IMR-90 (cell line): ENCODE results near the gene TOR4A. TPM values are rescaled to one million over a fixed set of nuclear protein-coding genes. Genes with fewer than 3 reads are reported as not detected.

ENCODE experiments used
- ATAC-seq: fragments of 200-7000 bp; cut with Tn5 transposase; 2 replicates; pipeline ENCODE4 v1.9.1; 2020; ENCODE audit warnings: low read depth, mild to moderate bottlenecking, moderate library complexity
- BruUV-seq: library from RNA; stranded (reverse); fragments of 400-500 nt; replicated peaks from 2 replicates; lab custom pipeline; 2021; lab: Mats Ljungman, UMichigan
- CTCF ChIA-PET: fragments of 300-600 bp; formaldehyde crosslinking; extraction: SDS; loops from one replicate; lab custom pipeline; 2021; ENCODE audit warnings: antibody characterized with exemption; lab: Yijun Ruan, JAX
- POLR2A ChIA-PET: fragments of 300-600 bp; sonication (Branson Sonifier 250); formaldehyde crosslinking; loops from one replicate; lab custom pipeline; 2022; ENCODE audit warnings: antibody characterized with exemption; ENCODE audit not compliant: unreplicated experiment; lab: Charles Lee
- DNase-seq: peaks from one replicate; pipeline ENCODE4 v3.0.0; 2013
- H2AFZ ChIP-seq: replicated peaks from 2 replicates; pipeline ENCODE3; 2013; ENCODE audit warnings: low read length, mild to moderate bottlenecking; ENCODE audit not compliant: poor library complexity
- H2AK5ac ChIP-seq: 2 replicates; pipeline ENCODE4 v1.6.1; 2013; ENCODE audit warnings: low read depth, low read length, inconsistent platforms
- H2AK9ac ChIP-seq: replicated peaks from 2 replicates; pipeline ENCODE3; 2013; ENCODE audit warnings: mild to moderate bottlenecking, low read depth, low read length, moderate library complexity; ENCODE audit not compliant: poor library complexity
- H2BK120ac ChIP-seq: 2 replicates; pipeline ENCODE4 v1.6.1; 2013; ENCODE audit warnings: low read depth, low read length, inconsistent platforms
- H2BK15ac ChIP-seq: 3 replicates; pipeline ENCODE4 v1.6.1; 2013; ENCODE audit warnings: low read depth, low read length, inconsistent platforms
- H2BK20ac ChIP-seq: 2 replicates; pipeline ENCODE4 v1.6.1; 2013; ENCODE audit warnings: low read depth, mild to moderate bottlenecking, inconsistent platforms, low read length, moderate library complexity
- H2BK5ac ChIP-seq: 2 replicates; pipeline ENCODE4 v1.6.1; 2013; ENCODE audit warnings: mild to moderate bottlenecking, low read depth, low read length, inconsistent platforms; ENCODE audit not compliant: poor library complexity, severe bottlenecking
- H3K14ac ChIP-seq: replicated peaks from 2 replicates; pipeline ENCODE4 v1.6.1; 2013; ENCODE audit warnings: low read depth, low read length, inconsistent platforms
- H3K18ac ChIP-seq: 2 replicates; pipeline ENCODE4 v1.6.1; 2013; ENCODE audit warnings: low read depth, low read length, control low read depth
- H3K23ac ChIP-seq: 2 replicates; pipeline ENCODE4 v1.6.1; 2013; ENCODE audit warnings: low read depth, low read length, inconsistent platforms
- H3K27ac ChIP-seq: 2 replicates; pipeline ENCODE4 v1.5.1; 2013; ENCODE audit warnings: mild to moderate bottlenecking, control low read depth, low read length; ENCODE audit not compliant: insufficient read depth
- H3K27me3 ChIP-seq: 2 replicates; pipeline ENCODE4 v1.6.1; 2013; ENCODE audit warnings: low read length; ENCODE audit not compliant: control insufficient read depth, insufficient read depth
- H3K36me3 ChIP-seq: 2 replicates; pipeline ENCODE4 v1.6.1; 2013; ENCODE audit warnings: low read length, mixed read lengths; ENCODE audit not compliant: control insufficient read depth, insufficient read depth
- H3K4ac ChIP-seq: 2 replicates; pipeline ENCODE4 v1.6.1; 2013; ENCODE audit warnings: low read depth, low read length, inconsistent platforms
- H3K4me1 ChIP-seq: 2 replicates; pipeline ENCODE4 v1.6.1; 2013; ENCODE audit warnings: low read length, mixed read lengths; ENCODE audit not compliant: control insufficient read depth, insufficient read depth
- H3K4me2 ChIP-seq: 2 replicates; pipeline ENCODE4 v1.6.1; 2013; ENCODE audit warnings: low read depth, mild to moderate bottlenecking, control low read depth, low read length, moderate library complexity
- H3K4me3 ChIP-seq: 2 replicates; pipeline ENCODE4 v1.5.1; 2013; ENCODE audit warnings: low read depth, mild to moderate bottlenecking, control low read depth, low read length, moderate library complexity; ENCODE audit not compliant: insufficient read depth
- H3K56ac ChIP-seq: 2 replicates; pipeline ENCODE4 v1.6.1; 2013; ENCODE audit warnings: low read length, inconsistent platforms; ENCODE audit not compliant: insufficient read depth; ENCODE audit errors: extremely low read depth
- H3K79me1 ChIP-seq, 2 experiments: 2 replicates each; pipeline ENCODE4 v1.6.1; 2013; ENCODE audit warnings: low read length in 2 of 2, inconsistent platforms in 1 of 2, low read depth in 1 of 2
- H3K9ac ChIP-seq: 2 replicates; pipeline ENCODE4 v1.6.1; 2013; ENCODE audit warnings: low read depth, low read length, control low read depth
- H3K9me1 ChIP-seq: 2 replicates; pipeline ENCODE4 v1.6.1; 2013; ENCODE audit warnings: low read length, inconsistent platforms; ENCODE audit not compliant: insufficient read depth
- H3K9me3 ChIP-seq: 2 replicates; pipeline ENCODE4 v1.6.1; 2013; ENCODE audit warnings: low read length; ENCODE audit not compliant: control insufficient read depth, insufficient read depth
- H4K20me1 ChIP-seq: 2 replicates; pipeline ENCODE4 v1.6.1; 2013; ENCODE audit warnings: low read length, inconsistent platforms; ENCODE audit not compliant: insufficient read depth
- H4K5ac ChIP-seq: 2 replicates; pipeline ENCODE4 v1.6.1; 2013; ENCODE audit warnings: mild to moderate bottlenecking, low read depth, low read length, control low read depth
- H4K8ac ChIP-seq, 2 experiments: 2 replicates each; pipeline ENCODE4 v1.6.1; 2013; ENCODE audit warnings: low read depth in 2 of 2, low read length in 2 of 2, control low read depth in 1 of 2, inconsistent platforms in 1 of 2
- H4K91ac ChIP-seq: 2 replicates; pipeline ENCODE4 v1.6.1; 2013; ENCODE audit warnings: low read depth, low read length, inconsistent platforms; ENCODE audit not compliant: insufficient read depth
- BHLHE40 ChIP-seq: fragments of 150-350 bp; IDR thresholded peaks from 2 replicates; pipeline ENCODE4 v1.6.1; 2016; ENCODE audit warnings: mild to moderate bottlenecking, low read depth, low read length
- CHD1 ChIP-seq: IDR thresholded peaks from 2 replicates; pipeline ENCODE4 v1.6.1; 2012; ENCODE audit warnings: low read depth, low read length, improper control_type of control experiment
- CTCF ChIP-seq: conservative IDR thresholded peaks from 2 replicates; pipeline ENCODE4 v1.5.1; 2012; ENCODE audit warnings: mild to moderate bottlenecking, low read depth, low read length, improper control_type of control experiment
- ELK1 ChIP-seq: fragments of 150-350 bp; IDR thresholded peaks from 2 replicates; pipeline ENCODE4 v1.6.1; 2016; ENCODE audit warnings: low read depth, mild to moderate bottlenecking, low read length, moderate library complexity, borderline replicate concordance
- FOS ChIP-seq: fragments of 150-350 bp; IDR thresholded peaks from 2 replicates; pipeline ENCODE4 v1.6.1; 2016; ENCODE audit warnings: low read depth, low read length
- MAFK ChIP-seq: IDR thresholded peaks from 2 replicates; pipeline ENCODE4 v1.6.1; 2012; ENCODE audit warnings: low read depth, low read length, improper control_type of control experiment
- MAZ ChIP-seq: IDR thresholded peaks from 2 replicates; pipeline ENCODE4 v1.6.1; 2012; ENCODE audit warnings: low read depth, mild to moderate bottlenecking, low read length, improper control_type of control experiment, moderate library complexity, borderline replicate concordance
- MXI1 ChIP-seq: IDR thresholded peaks from 2 replicates; pipeline ENCODE4 v1.6.1; 2012; ENCODE audit warnings: low read depth, mild to moderate bottlenecking, low read length, moderate library complexity, borderline replicate concordance
- NFE2L2 ChIP-seq: fragments of 150-350 bp; IDR thresholded peaks from 2 replicates; pipeline ENCODE4 v1.6.1; 2016; ENCODE audit warnings: low read depth, mild to moderate bottlenecking, low read length
- POLR2A ChIP-seq: IDR thresholded peaks from 2 replicates; pipeline ENCODE4 v1.6.1; 2012; ENCODE audit warnings: mild to moderate bottlenecking, low read depth, low read length
- RAD21 ChIP-seq: IDR thresholded peaks from 2 replicates; pipeline ENCODE4 v1.6.1; 2012; ENCODE audit warnings: low read length, improper control_type of control experiment
- RCOR1 ChIP-seq: IDR thresholded peaks from 2 replicates; pipeline ENCODE4 v1.6.1; 2012; ENCODE audit warnings: mild to moderate bottlenecking, low read length, improper control_type of control experiment; ENCODE audit not compliant: insufficient replicate concordance
- RFX5 ChIP-seq: IDR thresholded peaks from 2 replicates; pipeline ENCODE4 v1.8.0; 2012; ENCODE audit warnings: low read depth, mild to moderate bottlenecking, low read length, moderate library complexity
- SMC3 ChIP-seq: fragments of 150-350 bp; IDR thresholded peaks from 2 replicates; pipeline ENCODE4 v1.6.1; 2016; ENCODE audit warnings: low read depth, mild to moderate bottlenecking, antibody characterized with exemption, low read length, moderate library complexity
- USF2 ChIP-seq: fragments of 150-350 bp; IDR thresholded peaks from 2 replicates; pipeline ENCODE4 v1.6.1; 2017; ENCODE audit warnings: mild to moderate bottlenecking, antibody characterized with exemption, low read length, low read depth
- WGBS, 2 experiments: methylation state at CpG; one replicate each; pipeline versions ENCODE4 v1.1.5 to v1.1.7; 2013; ENCODE audit warnings: missing lambda C conversion rate in 2 of 2; ENCODE audit not compliant: insufficient read length in 1 of 2; ENCODE audit errors: extremely low coverage in 2 of 2; 5-methylcytosine and 5-hydroxymethylcytosine counted together
- dilution Hi-C: fragments of 300-500 bp; cut with HindIII; formaldehyde crosslinking; loops from one replicate; pipeline ENCODE4 v1.14.3; 2018; ENCODE audit warnings: low sequenced_read_pairs; ENCODE audit not compliant: unreplicated experiment
- in situ Hi-C: fragments of 300-500 bp; cut with MboI; formaldehyde crosslinking; loops from 3 replicates; pipeline ENCODE4 v1.14.3; 2019; ENCODE audit warnings: low sequenced_read_pairs, inconsistent platforms, mixed read lengths
- intact Hi-C: fragments of 100-400 bp; cut with micrococcal nuclease; formaldehyde crosslinking; loops from 2 replicates; pipeline ENCODE4 v1.10.0; 2022
- polyA plus RNA-seq, 3 experiments: library from polyadenylated mRNA; depleted of rRNA; stranded (reverse); fragments of >200 nt; gene quantifications; 2 replicates each; pipeline ENCODE4 v1.2.3, GENCODE V29; 2012; ENCODE audit warnings: low replicate concordance in 1 of 3
- total RNA-seq: library from RNA; depleted of rRNA; stranded (reverse); fragments of >200 nt; gene quantifications from 2 replicates; pipeline ENCODE4 v1.2.3, GENCODE V29; 2012

TOR4A gene
- total and polyA plus RNA-seq, 2 of the 4 experiments (the other 2 are of a cell fraction) = 9.7 to 22.9 TPM

- Histone ChIP-seq H3K9me3 (no peaks in the 10 kb centered on the region; the same call in 1 of the 2 replicates), H3K14ac (no peak overlapping the region), H4K91ac (no peak overlapping the region), H3K4ac (no peak overlapping the region), H3K56ac (no peak overlapping the region), H4K20me1 (no peaks in the 10 kb centered on the region), H2BK20ac (no peak overlapping the region), H3K4me2 (no peak overlapping the region), H3K79me1 (no peaks in the 10 kb centered on the region), H3K27me3 (no peaks in the 10 kb centered on the region; the same call in 1 of the 2 replicates), H2BK5ac (no peak overlapping the region), H4K8ac (no peak overlapping the region), H4K5ac (no peak overlapping the region), H2AFZ (no peak overlapping the region), H3K4me3 (no peak overlapping the region), H3K9me1 (no peaks in the 10 kb centered on the region), H3K23ac (no peak overlapping the region), H3K4me1 (no peaks in the 10 kb centered on the region), H3K27ac (no peak overlapping the region), H3K18ac (no peak overlapping the region), H2AK9ac (no peak overlapping the region), H2BK120ac (no peak overlapping the region), H2AK5ac (no peak overlapping the region), H2BK15ac (no peak overlapping the region), H3K9ac (no peak overlapping the region), H3K36me3 (no peaks in the 10 kb centered on the region)
- no peak for ATAC-seq
- dilution Hi-C loops = no loop called here
- in situ Hi-C loops = no loop called here
- DNase-seq = no peak
- intact Hi-C loops = no loop called here
- no TSS peak for BruUV-seq
- WGBS, 2 experiments = 79% methylated on average over 2 of the region's 10 CpGs; no CpG with 5 or more reads in 1 of the 2 experiments
- ChIA-PET POLR2A (no interaction called here), CTCF (no interaction called here)
- no peak for TF ChIP-seq RAD21
- no peak for TF ChIP-seq MAFK
- no peak for TF ChIP-seq CHD1
- TF ChIP-seq MXI1 = no peak
- no peak for TF ChIP-seq FOS
- TF ChIP-seq POLR2A = no peak
- TF ChIP-seq BHLHE40 = no peak
- no peak for TF ChIP-seq RFX5
- no peak for TF ChIP-seq CTCF
- TF ChIP-seq ELK1 = no peak
- TF ChIP-seq USF2 = no peak
- no peak for TF ChIP-seq SMC3
- TF ChIP-seq RCOR1 = no peak
- TF ChIP-seq MAZ = no peak
- no peak for TF ChIP-seq NFE2L2
These were observed 47.6 kb downstream of the TOR4A start for GRCh38 chr9:137325124-137325523.
